Measurements from ENCODE around the gene MACROD2. TPM values are rescaled to one million over a fixed set of nuclear protein-coding genes. Genes with fewer than 3 reads are reported as not detected.
A peak's percentile ranks its signal among the peaks of the same experiment; 100 is the strongest.

The MACROD2 gene
- total RNA-seq, 1 experiment from 2014 or later, result 1.3 TPM

- DNase-seq (ENCODE audit: low read depth, low spot score), result peak; percentile 69
- in situ Hi-C loops (cut with HindIII; ENCODE audit: low pct_unique_long_range_greater_than_20kb, low sequenced_read_pairs), result no loop called here
Measured at GRCh38 chr20:15740046-15740775, 1744.9 kb downstream of the MACROD2 start.

- DNase-seq (ENCODE audit: low read depth, low spot score), result no peak
- in situ Hi-C loops (cut with HindIII; ENCODE audit: low pct_unique_long_range_greater_than_20kb, low sequenced_read_pairs), result no loop called here
Measured at GRCh38 chr20:15742087-15742486, 1746.8 kb downstream of the MACROD2 start.

DNA sequence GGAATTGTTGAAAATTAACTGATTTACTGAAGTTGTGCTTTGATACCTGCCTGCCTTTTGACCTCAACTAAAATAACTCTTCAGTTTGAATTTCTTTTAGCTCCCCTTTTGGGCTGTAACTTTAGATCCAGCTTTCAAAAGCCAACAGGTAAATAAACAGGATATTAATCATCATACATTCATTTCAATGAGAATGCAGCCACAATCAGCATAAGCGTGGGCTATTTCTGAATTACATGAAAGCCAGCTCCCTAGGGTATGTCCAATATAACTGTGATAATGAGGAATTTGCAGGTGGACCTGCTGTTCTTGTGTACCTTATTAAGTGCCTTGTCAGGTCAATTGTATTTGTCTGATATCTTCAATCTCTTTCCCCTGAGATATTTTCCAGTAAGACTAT lies 1747.3 kb downstream of the MACROD2 start:
- DNase-seq (ENCODE audit: low read depth, low spot score), result no peak
- in situ Hi-C loops (cut with HindIII; ENCODE audit: low pct_unique_long_range_greater_than_20kb, low sequenced_read_pairs), result no loop called here

- in situ Hi-C loops (cut with HindIII; ENCODE audit: low pct_unique_long_range_greater_than_20kb, low sequenced_read_pairs), result no loop called here
- DNase-seq (ENCODE audit: low read depth, low spot score), result no peak
Measured at GRCh38 chr20:15756002-15756753, 1760.9 kb downstream of the MACROD2 start.

DNA sequence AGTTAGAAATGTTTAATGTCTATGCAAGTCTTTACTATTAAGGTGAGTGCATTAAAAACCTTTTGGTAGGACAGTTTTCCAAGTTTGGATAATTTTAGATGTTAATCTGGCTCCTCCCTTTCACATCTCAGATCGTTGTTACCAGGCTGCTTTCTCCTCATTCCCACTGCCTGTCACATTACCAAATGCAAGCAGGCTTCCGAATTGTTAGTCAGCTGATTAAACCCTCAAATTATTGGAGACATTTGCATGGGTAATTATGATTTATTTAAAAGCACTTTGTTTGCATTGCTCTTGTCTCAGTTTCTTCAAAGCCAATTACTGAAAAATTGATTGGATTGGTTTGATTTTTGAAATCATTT lies 1761.4 kb downstream of the MACROD2 start:
- no peak for DNase-seq (ENCODE audit: low read depth, low spot score)
- in situ Hi-C loops (cut with HindIII; ENCODE audit: low pct_unique_long_range_greater_than_20kb, low sequenced_read_pairs), result no loop called here

DNA sequence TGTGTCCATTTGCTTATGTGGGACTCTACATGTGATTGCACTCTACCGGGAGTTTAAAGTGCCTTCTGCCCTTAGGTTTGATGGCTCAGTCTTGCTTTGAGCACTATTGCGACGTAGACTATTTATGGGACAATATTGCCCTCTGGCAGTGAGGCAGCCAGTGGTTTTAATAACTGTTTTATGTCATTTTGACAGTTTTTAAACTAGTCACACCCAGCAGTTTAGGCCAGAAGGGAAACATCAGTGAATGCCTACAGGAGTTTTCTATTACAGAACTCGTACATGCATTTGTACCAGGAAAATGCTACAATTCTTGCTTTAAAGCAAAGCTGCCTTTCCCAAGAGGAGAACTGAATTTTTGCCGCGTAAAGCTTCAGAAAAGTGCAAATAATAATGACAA lies 1764.3 kb downstream of the MACROD2 start:
- in situ Hi-C loops (cut with HindIII; ENCODE audit: low pct_unique_long_range_greater_than_20kb, low sequenced_read_pairs), result no loop called here
- peak; percentile 54 for DNase-seq (ENCODE audit: low read depth, low spot score)

DNA sequence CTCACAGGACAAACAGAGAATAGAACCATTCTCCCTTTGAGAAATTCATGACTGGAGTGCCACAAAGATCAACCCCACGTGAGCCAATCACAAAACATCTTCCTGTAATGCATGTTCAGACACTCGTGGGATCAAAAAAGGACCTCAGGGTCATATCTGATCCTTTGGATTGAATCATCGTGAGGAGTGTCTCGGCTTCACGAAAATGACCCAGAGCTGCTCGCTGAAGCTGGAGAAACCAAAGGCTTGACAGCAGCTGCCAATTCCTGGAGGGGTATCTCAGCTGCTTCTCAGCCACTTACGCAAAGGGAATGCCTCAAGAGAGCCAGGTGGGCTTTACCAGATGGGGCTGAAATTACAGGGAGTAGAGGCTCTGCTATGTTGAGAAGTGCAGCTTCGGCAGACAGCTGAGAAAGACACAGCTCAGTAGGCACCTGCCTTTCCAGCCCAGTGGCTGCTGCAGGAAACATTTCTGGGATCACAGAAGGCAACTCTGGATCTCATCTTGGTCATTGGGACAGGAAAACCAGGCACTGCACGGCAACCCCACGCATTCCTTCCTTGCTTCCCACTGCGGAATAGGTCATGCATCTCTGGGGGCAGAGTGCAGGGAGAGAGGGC lies 1764.8 kb downstream of the MACROD2 start:
- in situ Hi-C loops (cut with HindIII; ENCODE audit: low pct_unique_long_range_greater_than_20kb, low sequenced_read_pairs), result no loop called here
- DNase-seq (ENCODE audit: low read depth, low spot score), result peak; percentile 58

DNA sequence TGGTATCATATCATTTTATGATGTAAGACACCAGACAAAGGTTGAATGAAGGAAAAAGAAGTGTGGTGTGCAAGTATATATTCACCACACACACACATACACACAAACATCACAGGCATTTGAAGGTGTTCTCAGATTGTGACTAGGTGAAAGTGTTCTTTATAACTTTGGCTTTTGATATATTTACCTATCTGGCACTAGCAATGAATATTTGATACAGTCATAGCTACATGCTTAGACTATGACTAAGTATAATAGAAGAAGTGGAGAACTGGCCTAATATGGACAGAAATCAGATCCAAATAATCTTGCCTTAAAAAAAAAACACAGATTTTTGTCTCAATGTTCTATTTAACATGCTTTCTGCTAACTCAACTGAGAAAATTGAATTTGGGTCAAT lies 1768.0 kb downstream of the MACROD2 start:
- no peak for DNase-seq (ENCODE audit: low read depth, low spot score)
- in situ Hi-C loops (cut with HindIII; ENCODE audit: low pct_unique_long_range_greater_than_20kb, low sequenced_read_pairs), result no loop called here

GRCh38 chr20:15767586-15767985 lies 1772.3 kb downstream of the MACROD2 start:
- DNase-seq (ENCODE audit: low read depth, low spot score), result no peak
- in situ Hi-C loops (cut with HindIII; ENCODE audit: low pct_unique_long_range_greater_than_20kb, low sequenced_read_pairs), result no loop called here

DNA sequence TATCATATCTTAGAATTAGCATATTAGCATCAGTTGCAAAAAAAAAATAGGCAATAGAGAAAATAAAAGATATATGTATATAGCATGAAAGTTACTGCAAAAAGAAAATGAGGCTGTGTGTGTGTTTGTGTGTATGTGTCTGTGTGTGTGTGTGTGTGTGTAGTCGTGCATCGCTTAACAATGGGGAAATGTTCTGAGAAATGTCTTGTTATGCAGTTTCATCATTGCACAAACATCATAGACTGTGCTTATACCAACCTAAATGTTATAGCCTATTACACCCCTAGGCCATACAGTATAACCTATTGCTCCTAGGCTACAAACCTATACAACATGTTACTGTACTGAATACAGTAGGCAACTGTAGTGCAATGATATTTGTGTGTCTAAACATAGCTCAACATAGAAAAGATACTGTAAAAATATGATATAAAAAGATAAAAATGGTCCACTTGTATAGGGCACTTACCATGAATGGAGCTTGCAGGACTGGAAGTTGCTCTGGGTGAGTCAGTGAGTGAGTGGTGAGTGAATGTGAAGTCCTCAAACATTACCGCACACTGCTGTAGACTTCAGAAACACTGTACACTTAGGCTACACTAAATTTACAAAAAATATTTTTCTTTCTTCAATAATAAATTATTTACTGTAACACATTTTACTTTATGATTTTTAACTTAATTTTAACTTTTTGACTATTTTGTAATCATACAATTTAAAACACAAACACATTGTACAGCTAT lies 1772.9 kb downstream of the MACROD2 start:
- in situ Hi-C loops (cut with HindIII; ENCODE audit: low pct_unique_long_range_greater_than_20kb, low sequenced_read_pairs), result no loop called here
- peak; percentile 8 for DNase-seq (ENCODE audit: low read depth, low spot score)

GRCh38 chr20:15772826-15773225 lies 1777.5 kb downstream of the MACROD2 start:
- in situ Hi-C loops (cut with HindIII; ENCODE audit: low pct_unique_long_range_greater_than_20kb, low sequenced_read_pairs), result no loop called here
- DNase-seq (ENCODE audit: low read depth, low spot score), result no peak

DNA sequence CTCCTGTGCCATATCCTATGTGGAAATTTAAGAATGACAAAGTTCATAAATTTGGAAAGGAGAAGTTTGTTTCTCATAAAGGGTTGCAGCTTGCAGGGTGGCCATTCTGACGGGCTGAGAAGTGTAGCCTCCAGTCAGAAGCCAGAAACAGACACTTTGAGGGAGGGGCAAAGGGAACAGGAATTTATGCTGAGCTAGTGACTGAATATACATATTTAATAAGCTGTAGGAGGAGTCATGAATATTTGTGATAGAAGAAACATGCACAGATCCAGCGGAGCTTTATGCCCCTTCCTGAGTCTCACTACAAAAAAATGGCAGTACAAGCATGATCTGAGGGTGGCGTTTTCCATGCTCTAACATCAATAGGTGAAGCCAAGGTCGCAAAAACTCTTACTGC lies 1779.6 kb downstream of the MACROD2 start:
- no peak for DNase-seq (ENCODE audit: low read depth, low spot score)
- in situ Hi-C loops (cut with HindIII; ENCODE audit: low pct_unique_long_range_greater_than_20kb, low sequenced_read_pairs), result no loop called here

- DNase-seq (ENCODE audit: low read depth, low spot score), result no peak
Measured at GRCh38 chr20:15776770-15777466, 1781.6 kb downstream of the MACROD2 start.

DNA sequence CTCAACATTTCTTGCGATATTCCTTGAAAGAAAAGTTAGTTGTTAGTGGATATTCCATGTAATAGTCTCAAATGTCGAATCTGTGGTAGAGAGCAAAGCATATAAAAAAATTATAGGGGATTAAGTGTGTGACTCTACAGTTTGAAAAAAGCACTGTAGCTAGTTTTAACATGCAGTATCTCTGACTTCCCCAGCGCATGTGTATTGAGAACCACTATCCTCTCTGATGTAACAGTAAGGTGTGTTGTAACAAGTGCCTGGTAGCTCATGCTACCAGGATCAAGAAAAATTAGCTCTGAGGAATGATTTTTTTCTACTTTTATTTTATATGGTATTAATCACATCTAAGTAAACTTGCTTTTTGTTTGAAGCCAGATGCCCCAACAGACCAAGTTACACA lies 1788.7 kb downstream of the MACROD2 start:
- no peak for DNase-seq (ENCODE audit: low read depth, low spot score)
- in situ Hi-C loops (cut with HindIII; ENCODE audit: low pct_unique_long_range_greater_than_20kb, low sequenced_read_pairs), result no loop called here

More at GRCh38 chr20:15776770-15777466, 1781.6 kb downstream of the MACROD2 start:
- in situ Hi-C loops (cut with HindIII; ENCODE audit: low pct_unique_long_range_greater_than_20kb, low sequenced_read_pairs), result no loop called here

GRCh38 chr20:15789079-15789478 lies 1793.8 kb downstream of the MACROD2 start:
- DNase-seq (ENCODE audit: low read depth, low spot score), result peak; percentile 99
- in situ Hi-C loops (cut with HindIII; ENCODE audit: low pct_unique_long_range_greater_than_20kb, low sequenced_read_pairs), result no loop called here

DNA sequence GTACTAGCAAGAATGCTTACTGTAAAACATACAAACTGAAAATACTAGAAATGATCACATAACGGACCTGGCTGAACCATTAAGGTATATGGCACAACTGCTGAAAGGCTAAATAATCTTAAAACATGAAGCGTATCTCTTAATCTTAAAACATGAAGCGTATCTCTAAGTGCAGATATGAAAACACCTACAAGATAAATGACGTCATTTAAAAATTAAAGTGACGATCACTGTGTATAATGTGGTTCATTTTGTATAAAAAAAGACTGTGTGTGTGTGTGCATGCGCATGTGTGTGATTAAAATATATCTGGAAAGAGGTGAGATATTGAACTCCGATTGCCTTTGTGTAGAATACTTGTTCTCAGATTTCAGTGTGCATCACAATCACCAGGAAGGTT lies 1797.5 kb downstream of the MACROD2 start:
- no peak for DNase-seq (ENCODE audit: low read depth, low spot score)
- in situ Hi-C loops (cut with HindIII; ENCODE audit: low pct_unique_long_range_greater_than_20kb, low sequenced_read_pairs), result no loop called here

- DNase-seq (ENCODE audit: low read depth, low spot score), result no peak
- in situ Hi-C loops (cut with HindIII; ENCODE audit: low pct_unique_long_range_greater_than_20kb, low sequenced_read_pairs), result no loop called here
Measured at GRCh38 chr20:15794409-15794808, 1799.1 kb downstream of the MACROD2 start.
